GM19238 (cell line): ENCODE data around the gene LKAAEAR1.

Experiments
- DNase-seq: peaks from one replicate; pipeline ENCODE4 v3.0.0; 2011; ENCODE audit warnings: low spot score; ENCODE audit not compliant: insufficient read length

LKAAEAR1 gene

DNA sequence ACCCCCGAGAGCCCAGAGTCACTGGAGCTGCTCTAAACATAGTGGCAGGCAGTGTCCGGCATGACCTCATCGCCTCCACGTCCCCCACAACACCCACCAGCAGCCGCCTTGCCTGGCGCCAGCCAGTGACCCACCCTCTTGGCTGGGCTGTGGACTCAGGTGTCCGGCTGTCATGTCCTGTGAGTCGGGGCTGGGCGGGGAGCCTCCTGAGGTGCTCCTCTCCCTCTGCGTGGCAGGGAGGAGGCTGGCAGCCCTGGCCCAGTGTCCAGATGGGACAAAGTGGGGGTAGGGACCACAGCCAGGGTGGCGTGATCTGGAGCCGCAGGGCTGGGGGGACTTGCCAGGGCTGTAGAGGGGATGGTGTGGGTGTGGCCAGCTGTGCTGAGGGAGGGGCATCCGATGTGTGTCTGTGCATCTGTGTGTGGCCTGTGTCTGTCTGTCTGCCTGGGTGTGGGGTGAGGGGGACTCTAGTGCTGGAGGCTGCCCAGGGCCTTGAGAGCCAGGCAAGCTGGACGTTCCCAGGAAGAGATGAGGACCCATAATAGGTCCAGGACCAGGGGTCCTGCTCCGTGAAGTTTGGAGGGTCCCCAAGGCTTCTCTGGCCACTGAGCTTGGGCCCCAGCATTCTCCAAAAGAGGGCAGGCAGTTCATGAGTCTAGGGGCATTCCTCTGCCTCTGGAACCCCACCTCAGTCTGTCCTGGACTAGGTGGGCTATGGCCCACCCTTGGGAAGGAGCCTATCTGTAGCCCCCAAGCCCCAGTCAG is 32.5 kb downstream of the LKAAEAR1 start:
- DNase-seq = no peak

DNA sequence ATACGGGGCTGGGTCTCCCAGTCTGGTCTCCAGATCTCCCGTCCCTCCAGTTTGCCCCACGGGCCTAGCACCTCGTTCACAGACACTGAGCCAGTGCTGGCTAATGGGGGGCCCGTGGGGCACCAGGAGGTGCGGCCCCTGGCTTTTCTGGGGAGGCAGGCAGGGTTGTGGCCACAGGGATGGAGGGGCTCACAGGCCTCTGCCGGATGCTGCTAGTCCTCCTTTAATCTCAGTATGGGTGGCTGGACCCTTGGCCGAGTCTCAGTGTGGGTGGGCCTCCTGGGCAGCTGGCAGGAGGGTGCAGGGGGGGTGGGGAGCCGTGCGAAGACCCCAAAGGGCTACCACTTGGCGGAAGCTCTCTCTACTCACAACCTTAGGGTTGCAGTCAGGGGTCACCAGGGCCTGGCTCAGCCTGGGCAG is 33.2 kb downstream of the LKAAEAR1 start:
- no peak for DNase-seq

DNA sequence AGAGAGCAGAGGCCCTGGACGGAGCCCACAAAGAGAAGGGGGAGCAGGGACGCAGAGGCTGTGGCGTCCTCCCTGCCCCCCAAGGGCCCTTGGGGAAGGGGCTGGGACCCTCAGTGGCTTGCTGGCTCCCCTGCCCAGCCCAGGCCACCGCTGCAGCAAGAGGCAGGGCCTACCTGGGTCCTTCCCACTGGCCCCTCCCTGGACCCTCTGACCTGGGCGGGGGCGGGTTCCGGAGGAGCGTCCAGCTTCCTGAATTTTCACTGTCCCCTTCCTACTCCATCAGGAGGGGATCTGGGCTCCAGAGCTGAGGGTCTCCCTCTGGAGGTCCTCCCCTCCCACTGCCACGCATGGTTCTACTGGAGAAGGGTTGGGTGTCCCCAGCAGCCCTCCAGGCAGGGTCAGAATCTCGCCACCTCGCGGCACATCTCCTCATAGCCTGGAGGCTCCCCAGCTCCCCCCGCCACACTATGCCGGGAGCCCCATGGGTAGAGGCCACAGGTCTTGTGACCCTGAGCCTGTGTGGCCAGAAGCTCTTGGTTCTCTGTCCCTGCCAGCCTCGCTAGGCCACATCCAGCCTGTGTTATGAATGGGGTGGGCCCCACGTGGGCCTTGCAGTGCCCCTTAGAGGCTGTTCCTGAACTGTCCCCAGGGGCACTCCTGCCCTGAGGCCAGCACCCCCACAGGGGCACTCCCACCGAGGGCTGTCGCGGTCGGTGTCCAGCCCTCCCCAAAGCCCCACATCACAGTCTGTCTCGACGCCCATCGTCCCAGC is 33.8 kb downstream of the LKAAEAR1 start:
- DNase-seq = no peak

DNA sequence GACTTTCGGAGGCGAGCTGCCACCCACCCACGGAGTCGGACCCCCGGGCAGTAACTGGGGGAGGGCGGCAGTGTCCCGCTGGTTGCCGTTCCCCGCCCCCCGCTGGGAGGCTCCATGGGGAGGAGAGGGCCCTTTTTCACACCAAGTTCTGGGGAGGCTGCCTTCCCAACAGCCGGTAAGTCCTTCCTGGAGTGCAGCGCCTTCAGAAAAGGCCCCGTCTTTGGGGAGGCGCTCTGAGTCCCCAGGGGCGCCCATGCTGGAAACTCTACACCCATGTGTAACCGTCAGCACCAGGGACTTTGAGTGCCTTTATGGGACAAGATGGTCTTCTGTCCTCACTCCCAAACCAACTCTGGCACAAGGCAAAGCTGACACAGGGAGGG is 34.3 kb downstream of the LKAAEAR1 start:
- no peak for DNase-seq

DNA sequence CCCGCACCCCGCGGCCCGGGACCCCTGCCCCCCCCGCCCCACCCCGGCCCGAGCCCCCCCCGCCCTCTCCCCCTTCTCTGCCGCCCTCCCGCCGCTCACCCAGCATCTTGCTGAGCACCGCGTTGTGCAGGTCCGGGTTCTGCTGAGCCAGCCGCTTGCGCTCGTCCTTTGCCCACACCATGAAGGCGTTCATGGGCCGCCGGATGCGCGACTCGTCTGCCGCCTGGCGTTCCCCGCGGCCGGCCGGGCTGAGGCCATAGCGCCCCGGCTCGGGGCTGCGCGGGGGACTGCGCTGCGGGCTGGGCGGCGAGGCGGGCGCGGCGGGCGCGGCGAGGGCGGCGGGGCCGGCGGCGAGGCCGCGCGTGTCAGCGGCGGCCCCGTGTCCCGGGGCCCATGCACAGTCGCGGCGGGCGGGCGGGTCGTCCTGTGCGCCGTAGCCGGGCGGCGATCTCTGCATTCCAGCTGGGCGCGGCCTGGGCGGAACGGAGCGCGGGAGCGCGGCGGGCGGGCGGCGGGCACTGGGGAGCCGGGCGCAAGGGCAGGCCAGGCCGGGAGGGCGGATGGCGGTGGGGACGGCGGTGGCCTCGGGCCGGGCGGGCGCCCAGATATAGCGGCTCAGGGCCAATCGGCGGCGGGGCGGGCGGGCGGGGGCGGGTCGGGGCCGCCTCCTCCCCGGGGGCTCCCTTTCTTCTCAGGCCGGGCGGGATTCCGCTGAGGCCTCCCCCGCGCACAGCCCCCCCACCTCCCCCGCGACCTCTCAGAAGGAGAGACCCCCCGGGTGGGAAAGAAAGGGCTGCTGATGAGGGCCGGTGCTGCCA is 34.9 kb downstream of the LKAAEAR1 start, which contains the start of gene SOX18:
SOX18 (minus strand) TSS at position 580 of the 818 bp plus-strand sequence; CDS start at position 457, 123 bp downstream.
- no peak for DNase-seq

DNA sequence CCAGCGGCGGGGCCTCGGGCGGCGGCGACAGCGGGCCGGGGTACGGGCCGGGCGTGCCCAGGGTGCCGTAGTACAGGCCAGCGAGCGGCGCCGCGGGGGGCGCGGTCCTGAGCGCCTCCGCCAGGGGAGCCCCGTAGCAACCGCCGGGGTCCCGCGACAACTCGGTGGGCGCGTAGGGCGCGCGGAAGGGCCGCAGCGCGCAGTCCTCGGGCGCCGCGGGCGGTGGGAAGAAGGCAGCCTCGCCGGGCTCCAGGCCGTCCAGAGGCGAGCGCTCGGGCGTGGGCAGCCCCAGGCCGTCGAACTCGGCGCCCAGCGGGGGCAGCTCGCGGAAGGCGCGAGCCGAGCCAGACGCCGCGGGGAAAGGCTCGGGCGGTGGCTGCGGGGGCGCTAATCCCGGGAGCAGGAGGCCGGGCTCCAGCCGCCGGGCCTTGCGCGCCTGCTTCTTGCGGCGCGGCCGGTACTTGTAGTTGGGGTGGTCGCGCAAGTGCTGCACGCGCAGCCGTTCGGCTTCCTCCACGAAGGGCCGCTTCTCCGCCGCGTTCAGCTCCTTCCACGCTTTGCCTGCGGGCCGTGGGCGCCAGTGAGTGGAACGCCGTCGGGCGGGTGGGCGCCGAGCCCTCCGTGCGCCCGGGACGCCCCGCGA is 35.7 kb downstream of the LKAAEAR1 start:
- no peak for DNase-seq

DNA sequence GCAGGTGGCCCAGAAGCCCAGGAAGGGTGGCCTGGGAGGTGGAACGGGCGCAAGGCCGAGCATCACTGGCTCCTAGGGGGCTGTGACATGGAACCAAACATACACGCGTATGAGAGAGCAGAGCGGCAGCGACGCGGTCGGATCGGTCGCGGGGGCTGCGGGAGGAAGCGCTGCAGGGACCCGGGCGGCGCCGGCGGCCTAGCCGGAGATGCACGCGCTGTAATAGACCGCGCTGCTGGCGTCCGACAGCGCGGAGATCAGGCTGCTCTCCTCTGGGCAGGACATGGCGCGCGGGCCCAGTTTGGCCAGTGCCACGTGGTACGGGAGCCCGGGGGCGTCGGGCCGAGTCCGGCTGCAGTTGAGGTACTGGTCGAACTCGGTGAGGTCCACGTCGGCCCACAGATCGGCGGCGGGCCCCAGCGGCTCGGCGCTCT is 36.2 kb downstream of the LKAAEAR1 start:
- DNase-seq = no peak

DNA sequence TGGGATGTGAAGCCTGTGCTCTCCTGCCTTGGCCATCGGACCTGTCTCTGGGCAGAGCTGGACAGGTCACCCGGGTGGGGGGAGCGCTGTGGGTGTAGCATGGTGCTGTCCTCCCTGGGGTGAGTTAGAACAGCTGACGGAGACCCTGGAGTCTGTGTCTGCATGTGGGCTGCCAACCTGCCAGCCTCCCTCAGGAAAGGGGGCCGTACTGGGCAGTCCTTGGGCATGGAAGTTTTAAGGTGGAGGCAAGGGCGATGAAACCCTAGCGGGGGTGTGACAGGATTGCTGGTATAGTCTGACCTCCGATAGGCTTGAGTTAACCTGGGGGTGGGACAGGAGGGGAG is 37.2 kb downstream of the LKAAEAR1 start:
- no peak for DNase-seq

DNA sequence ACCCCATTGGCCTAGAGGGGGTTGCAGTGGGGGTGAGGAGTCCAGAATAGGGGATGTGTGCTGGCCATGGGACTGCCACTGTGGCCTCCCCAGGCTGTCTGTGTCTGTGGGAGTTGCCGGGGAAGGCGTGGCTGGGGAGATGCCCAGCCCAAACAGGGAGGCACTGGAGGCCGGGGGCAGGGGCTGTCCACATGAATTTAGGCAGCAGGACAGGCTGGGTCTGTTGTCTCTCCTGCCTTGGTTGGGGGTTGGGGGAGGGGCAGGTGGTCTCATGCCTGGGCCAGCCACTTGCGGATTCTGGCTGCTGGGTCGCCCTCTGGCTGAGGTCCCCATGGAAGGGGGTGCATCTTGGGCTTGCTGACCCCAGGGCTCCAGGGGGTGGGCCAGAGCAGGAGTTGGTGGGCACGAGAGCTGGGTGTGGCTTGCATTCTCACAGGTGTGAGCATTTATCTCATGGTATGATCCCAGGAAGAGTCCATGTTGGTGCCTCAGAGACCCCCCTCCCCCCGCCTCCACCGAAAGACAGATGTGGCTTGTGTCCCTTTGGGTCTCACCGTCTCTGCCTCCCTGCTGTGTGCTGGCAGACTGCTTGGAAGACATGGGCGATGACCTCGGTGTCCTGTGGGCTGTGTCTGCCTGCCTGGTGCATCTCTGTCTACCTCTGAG is 38.7 kb downstream of the LKAAEAR1 start:
- DNase-seq = no peak

DNA sequence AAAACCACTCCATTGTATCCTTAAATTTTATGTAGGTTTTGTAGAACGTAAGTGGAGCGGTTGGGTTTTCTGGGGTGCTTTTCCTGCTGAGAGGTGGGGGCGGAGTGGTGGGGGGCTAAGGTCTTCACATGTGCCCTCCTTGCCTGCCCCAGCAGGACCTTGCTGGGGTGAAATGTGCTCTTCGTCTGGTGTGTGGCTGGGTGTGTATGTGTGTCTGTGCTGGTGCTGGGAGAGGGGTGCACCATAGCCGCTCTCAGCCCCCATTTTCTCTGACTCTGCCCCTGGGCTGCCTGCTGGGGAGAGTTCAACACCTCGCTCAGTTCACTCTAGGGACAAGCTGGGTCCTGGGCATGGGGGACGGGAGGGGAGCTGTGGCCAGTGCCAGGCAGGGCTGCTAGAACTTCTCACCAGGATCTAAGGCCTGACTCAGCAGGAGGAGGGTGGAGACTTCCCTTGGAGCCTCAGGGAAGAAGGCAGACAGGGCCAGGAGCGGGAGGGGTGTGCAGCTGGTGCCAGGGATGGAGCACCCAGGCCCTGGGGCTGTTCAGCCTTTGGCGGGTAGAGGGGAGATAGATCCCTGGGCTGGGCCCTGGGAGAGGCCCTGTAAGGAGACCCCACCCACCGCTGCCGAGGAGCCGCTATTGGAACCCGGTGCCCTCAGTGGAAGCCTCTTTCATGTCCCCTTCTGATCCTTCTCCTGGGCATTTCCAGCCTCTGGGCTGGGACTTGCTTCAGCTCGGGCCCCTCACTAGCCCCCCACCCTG is 39.5 kb downstream of the LKAAEAR1 start:
- no peak for DNase-seq

DNA sequence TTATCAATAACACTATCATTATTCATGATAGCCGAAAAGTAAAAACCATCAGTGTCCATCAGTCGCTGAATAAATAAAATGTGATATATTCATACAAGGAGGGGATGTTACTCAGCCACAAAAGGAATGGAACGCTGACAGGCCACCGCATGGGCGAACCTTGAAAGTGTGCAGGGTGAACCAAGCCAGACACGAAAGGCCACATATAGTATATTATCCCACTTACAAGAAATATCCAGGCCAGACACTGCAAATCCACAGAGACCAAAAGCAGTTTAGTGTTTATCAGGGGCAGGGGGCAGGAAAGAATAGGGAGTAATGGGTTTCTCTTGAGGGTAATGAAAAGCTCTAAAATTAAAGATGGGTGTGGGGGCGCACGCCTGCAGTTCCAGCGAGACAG is 40.4 kb downstream of the LKAAEAR1 start:
- no peak for DNase-seq

DNA sequence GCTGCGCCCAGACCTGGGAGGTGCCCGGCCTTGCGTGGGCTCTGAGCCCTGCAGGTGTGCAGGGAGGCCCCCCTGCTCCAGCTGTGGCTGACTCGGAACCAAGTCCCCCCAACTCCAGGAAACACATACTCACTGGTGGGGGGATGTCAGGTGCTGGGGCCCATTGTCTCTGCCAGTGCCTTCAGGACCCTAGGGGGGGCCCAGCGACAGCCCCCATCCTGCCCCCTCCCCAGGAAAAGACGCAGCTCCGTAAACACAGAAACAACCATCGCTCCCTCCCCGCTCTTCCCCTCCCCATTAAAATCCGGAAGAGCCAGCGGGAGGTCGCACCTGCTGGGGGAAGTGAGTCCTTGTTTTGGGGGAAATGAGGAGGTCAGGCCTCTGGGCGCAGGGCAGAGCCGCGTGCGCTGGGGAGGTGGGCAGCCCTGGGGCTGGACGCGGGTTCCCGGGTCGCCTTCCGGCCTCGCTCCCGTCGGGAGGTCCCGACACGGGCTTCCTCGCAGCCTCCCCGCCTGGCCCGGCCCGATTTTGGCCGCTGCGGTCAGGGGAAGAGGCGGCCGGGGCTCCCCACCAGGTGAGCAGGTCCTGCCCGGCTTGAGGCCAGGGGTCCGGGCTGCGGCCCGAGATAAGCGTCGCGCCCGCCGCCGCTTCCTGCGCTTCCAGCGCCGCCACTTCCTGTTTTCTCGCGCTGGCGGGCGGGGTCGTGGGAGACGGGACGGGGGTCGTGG is 42.0 kb downstream of the LKAAEAR1 start:
- no peak for DNase-seq

DNA sequence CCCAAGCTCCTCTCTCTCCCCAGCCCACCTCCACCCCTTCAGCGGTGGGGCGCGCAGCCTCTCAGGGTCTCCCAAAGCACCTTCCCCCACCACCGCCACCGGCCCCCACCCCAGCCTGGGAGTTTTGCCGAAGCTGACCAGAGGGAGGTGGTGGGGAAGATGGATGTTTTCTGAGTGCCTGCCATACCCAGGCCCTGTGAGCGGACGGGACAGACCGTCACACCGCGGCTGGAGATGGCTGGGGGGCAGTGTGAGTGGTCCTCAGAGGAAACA is 42.5 kb downstream of the LKAAEAR1 start:
- no peak for DNase-seq

DNA sequence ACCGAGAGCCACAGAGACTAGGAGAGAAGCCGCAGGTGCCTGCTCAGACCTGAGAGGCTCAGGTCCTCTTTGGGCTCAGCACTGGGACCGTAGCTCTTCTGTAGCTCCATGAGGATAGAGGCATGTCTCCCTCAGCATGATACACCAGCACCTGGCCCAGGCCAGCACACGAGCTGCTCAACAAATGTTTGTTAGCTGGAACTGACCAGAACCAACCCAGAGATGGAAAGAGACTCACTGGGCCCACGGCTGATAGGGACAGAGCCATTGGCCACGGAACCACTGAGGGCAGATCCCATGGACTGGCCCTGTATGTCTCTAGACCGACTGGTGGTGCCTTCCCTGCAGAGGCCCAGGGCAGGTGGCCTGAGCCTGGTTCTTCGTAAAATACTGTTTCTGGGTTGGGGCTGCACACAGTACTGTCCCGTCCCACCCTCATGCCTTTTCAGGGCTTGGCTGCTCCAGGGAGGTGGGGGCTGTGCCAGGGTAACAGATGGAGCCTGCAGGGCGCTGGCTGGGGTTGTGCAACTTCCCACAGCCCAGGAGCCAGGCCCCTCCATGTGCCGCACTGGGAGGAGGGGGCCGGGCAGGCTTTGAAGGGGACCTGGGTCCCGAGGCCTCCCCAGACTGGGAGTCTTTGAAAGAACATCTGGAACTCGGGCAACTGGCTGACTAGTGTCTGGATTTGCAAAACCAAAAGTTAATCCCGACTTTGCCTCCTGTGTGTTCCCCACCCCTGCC is 43.0 kb downstream of the LKAAEAR1 start:
- no peak for DNase-seq

DNA sequence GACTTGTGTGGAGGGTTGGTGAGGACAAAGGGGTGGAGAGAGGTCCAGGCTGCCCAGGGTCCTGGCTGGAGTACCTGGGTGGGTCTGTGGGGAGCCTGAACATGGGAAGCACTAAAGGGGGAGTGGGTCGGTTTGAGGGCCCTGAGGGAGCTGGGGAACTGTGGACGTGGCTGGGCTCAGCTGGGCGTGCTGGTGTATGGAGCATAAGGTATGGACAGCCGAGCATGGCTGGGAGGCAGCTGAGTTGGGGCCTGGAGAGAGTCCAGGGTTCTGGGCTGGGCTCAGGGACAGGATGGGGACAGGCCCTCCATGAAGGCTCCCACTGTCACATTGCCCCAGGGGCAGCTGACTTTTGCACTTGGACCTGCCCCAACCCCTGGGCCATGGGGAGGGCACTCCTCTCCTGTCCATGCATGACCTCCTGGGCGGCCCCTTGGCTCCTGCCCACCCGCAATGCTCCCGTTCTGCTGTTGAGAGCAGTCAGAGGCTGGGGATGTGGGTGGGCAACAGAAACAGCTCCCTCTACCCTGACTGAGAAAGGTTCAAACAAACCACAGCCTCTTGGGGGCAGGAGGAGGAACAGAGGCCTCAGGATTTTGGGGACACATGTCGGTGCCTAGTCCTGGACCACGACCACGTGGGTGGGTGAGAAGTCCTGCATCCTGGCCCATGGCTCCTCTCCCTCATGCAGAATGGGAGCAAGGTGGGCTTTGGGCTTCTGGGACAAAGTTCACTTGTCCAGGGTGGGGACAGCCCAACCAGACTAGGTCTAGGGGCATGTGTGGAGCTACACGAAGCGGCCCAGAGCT is 43.8 kb downstream of the LKAAEAR1 start:
- no peak for DNase-seq

DNA sequence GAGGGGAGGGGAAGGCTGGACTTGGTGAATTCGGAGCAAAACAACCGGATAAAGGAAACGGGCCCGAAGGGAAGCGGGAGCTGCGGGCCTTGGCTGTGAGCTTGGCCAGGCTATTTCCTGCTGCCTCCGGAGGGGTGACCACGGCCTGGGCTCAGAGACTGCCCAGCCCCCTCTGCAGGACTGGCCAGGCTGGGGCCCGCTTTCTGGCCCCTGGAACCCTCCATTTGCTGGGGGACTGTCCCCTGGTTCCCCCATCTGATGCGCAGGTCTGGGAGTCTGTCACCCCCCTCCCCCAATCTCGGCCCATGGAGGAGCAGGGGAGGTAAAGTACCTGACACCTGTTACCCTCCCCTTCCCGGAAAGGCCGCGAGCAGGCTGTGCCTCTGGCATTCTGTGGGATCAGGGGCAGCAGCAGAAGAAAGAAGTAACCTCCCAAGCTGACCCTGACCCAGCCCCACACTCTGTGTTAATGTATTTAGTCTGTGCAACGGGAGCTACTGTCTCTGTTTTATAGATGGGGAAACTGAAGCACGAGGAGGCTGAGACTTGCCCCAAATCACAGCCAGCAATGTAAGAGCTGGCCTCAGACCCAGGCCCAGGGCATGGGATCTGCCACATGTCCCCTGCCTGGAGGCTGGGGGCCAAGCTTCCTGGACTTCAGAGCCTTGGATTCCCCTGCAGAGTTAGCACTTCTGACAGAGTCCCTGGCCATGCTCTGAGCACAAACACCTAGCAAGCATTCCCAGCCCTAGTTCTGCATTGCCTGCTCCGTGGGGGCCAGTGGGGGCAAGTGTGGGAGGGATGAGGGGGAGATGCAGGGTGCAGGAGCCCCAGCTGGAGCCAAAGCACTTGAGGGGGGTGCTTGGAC is 44.7 kb downstream of the LKAAEAR1 start:
- DNase-seq = no peak

DNA sequence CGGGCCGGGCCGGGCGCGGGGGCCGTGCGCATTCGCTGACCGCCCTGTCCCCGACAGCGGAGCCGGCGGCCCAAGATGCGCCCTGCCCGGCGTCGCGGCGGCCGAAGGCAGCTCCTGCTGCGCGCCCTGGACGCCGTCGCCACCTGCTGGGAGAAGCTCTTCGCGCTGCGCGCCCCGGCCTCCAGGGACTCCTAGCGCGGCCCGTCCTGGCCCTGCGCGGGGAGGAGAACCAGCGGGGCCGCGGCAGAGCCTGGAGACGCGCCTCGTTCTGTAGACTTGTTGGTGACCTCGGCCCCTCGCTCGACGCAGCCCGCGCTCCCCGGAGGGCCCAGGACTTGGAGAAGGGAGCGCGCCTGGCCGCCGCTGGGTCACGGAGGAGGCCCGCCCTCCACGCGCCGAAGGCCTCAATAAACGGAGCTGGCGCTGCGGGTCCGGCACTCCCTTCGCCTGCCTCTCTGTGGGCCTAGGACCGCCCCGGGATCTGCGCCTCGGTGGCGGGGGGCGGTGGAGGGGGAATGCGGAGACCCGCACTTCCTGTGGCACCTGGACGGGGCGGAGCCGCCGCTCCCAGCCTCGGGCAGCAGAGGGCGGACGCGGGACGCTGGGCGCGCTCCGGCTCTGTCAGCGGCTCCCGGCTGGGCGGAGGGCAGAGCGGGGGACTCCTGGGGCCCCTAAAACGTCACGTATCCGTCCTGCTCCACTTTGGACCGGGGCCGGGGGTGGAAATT is 45.5 kb downstream of the LKAAEAR1 start:
- DNase-seq = peak; percentile 94
